ENCODE results near the gene RBM47.
"Not testable (repeated sequence)": the region's sequence is repeated elsewhere in the genome, so short reads cannot be mapped to it uniquely, and the experiment has no call there.

The RBM47 gene

GRCh38 chr4:40448875-40449274, 180.8 kb downstream of the RBM47 start:
- Histone ChIP-seq H3K27ac (replicated peaks) (no peak overlapping the region), H3K4me3 (replicated peaks; ENCODE audit: insufficient read depth, low read length) (no peak overlapping the region), H3K27me3 (ENCODE audit: insufficient read depth, poor library complexity, severe bottlenecking) (no peaks in the 10 kb centered on the region)
- no peak for DNase-seq (ENCODE audit: low read depth in 1 of 2, low spot score in 1 of 2)
- TF ChIP-seq SPI1 (IDR thresholded peaks at IDR 0.05; ENCODE audit: borderline replicate concordance, low read depth) (no peak), REST (IDR thresholded peaks at IDR 0.05; ENCODE audit: insufficient replicate concordance, low read depth) (no peak), GABPA (IDR thresholded peaks at IDR 0.05; ENCODE audit: low read depth) (no peak), POLR2AphosphoS5 (IDR thresholded peaks at IDR 0.05; ENCODE audit: low read depth) (no peak), CTCF (IDR thresholded peaks at IDR 0.05; ENCODE audit: insufficient read depth, low read length) (no peak)

GRCh38 chr4:40446839-40447238, 182.8 kb downstream of the RBM47 start:
- no peak overlapping the region for H3K27ac ChIP-seq (replicated peaks)
- no peak for TF ChIP-seq CTCF (IDR thresholded peaks at IDR 0.05; ENCODE audit: insufficient read depth, low read length)
- no peak for TF ChIP-seq SPI1 (IDR thresholded peaks at IDR 0.05; ENCODE audit: borderline replicate concordance, low read depth)
- no peak for TF ChIP-seq POLR2AphosphoS5 (IDR thresholded peaks at IDR 0.05; ENCODE audit: low read depth)
- TF ChIP-seq REST (IDR thresholded peaks at IDR 0.05; ENCODE audit: insufficient replicate concordance, low read depth), result no peak
- no peak for TF ChIP-seq GABPA (IDR thresholded peaks at IDR 0.05; ENCODE audit: low read depth)

GRCh38 chr4:40446261-40446750, 183.4 kb downstream of the RBM47 start:
- H3K27me3 ChIP-seq (ENCODE audit: insufficient read depth, poor library complexity, severe bottlenecking); H3K27ac ChIP-seq (replicated peaks); DNase-seq (ENCODE audit: low read depth in 1 of 2, low spot score in 1 of 2); H3K4me3 ChIP-seq (replicated peaks; ENCODE audit: insufficient read depth, low read length): not testable (repeated sequence)

More at GRCh38 chr4:40446839-40447238, 182.8 kb downstream of the RBM47 start:
- Histone ChIP-seq H3K4me3 (replicated peaks; ENCODE audit: insufficient read depth, low read length) (no peak overlapping the region), H3K27me3 (ENCODE audit: insufficient read depth, poor library complexity, severe bottlenecking) (no peaks in the 10 kb centered on the region)
- no peak for DNase-seq (ENCODE audit: low read depth in 1 of 2, low spot score in 1 of 2)

GRCh38 chr4:40445671-40446070, 184.0 kb downstream of the RBM47 start:
- TF ChIP-seq SPI1 (IDR thresholded peaks at IDR 0.05; ENCODE audit: borderline replicate concordance, low read depth), result no peak
- H3K4me3 ChIP-seq (replicated peaks; ENCODE audit: insufficient read depth, low read length), result no peak overlapping the region
- no peak overlapping the region for H3K27ac ChIP-seq (replicated peaks)
- H3K27me3 ChIP-seq (ENCODE audit: insufficient read depth, poor library complexity, severe bottlenecking), result no peaks in the 10 kb centered on the region
- DNase-seq (ENCODE audit: low read depth in 1 of 2, low spot score in 1 of 2), result no peak

- no peaks in the 10 kb centered on the region for H3K27me3 ChIP-seq (ENCODE audit: insufficient read depth, poor library complexity, severe bottlenecking)
- no peak overlapping the region for H3K27ac ChIP-seq (replicated peaks)
- no peak overlapping the region for H3K4me3 ChIP-seq (replicated peaks; ENCODE audit: insufficient read depth, low read length)
- DNase-seq (ENCODE audit: low read depth in 1 of 2, low spot score in 1 of 2), result no peak
- TF ChIP-seq GABPA (IDR thresholded peaks at IDR 0.05; ENCODE audit: low read depth), result no peak
- no peak for TF ChIP-seq SPI1 (IDR thresholded peaks at IDR 0.05; ENCODE audit: borderline replicate concordance, low read depth)
- TF ChIP-seq REST (IDR thresholded peaks at IDR 0.05; ENCODE audit: insufficient replicate concordance, low read depth), result no peak
- TF ChIP-seq POLR2AphosphoS5 (IDR thresholded peaks at IDR 0.05; ENCODE audit: low read depth), result no peak
- TF ChIP-seq CTCF (IDR thresholded peaks at IDR 0.05; ENCODE audit: insufficient read depth, low read length), result no peak
Observed at GRCh38 chr4:40441430-40441829, 188.2 kb downstream of the RBM47 start.
